Retinal pigment epithelial cell (primary cell): ENCODE measurements around the gene PTPRN2.
"Not testable (repeated sequence)": the region's sequence is repeated elsewhere in the genome, so short reads cannot be mapped to it uniquely, and the experiment has no call there.

Experiments used
- DNase-seq: peaks from one replicate; pipeline ENCODE4 v3.0.0-alpha.2; 2010; ENCODE audit warnings: low read depth
- H3K4me3 ChIP-seq: 2 replicates; pipeline ENCODE4 v1.5.1; 2011; ENCODE audit warnings: mild to moderate bottlenecking, low read length, control low read depth, moderate library complexity
- TF ChIP-seq, protein P1 (sequence below): conservative IDR thresholded peaks from 2 replicates; pipeline ENCODE4 v1.5.1; 2011; ENCODE audit warnings: low read depth, low read length, control low read depth, inconsistent platforms

PTPRN2 gene

DNA sequence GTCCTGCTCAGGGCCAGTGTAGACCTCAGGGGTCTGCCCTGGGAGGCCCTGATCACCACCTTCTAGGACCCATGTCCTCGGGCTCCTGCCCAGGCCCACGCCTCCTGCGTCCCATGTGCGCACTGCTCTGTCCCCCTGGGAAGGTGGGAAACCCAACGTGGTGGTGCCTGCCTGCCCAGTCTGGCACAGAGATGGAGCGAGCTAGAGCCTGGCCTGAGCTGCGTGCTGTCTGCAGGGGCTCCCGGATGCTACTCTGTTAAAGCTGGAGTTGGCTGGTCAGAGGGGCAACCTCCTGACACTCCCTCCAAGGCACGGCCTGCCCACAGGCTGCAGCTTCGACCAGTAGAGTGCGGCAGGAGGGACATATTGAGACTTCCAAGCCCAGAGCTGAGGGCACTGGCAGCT lies 1079.1 kb downstream of the PTPRN2 start:
- TF ChIP-seq, protein P1, sequence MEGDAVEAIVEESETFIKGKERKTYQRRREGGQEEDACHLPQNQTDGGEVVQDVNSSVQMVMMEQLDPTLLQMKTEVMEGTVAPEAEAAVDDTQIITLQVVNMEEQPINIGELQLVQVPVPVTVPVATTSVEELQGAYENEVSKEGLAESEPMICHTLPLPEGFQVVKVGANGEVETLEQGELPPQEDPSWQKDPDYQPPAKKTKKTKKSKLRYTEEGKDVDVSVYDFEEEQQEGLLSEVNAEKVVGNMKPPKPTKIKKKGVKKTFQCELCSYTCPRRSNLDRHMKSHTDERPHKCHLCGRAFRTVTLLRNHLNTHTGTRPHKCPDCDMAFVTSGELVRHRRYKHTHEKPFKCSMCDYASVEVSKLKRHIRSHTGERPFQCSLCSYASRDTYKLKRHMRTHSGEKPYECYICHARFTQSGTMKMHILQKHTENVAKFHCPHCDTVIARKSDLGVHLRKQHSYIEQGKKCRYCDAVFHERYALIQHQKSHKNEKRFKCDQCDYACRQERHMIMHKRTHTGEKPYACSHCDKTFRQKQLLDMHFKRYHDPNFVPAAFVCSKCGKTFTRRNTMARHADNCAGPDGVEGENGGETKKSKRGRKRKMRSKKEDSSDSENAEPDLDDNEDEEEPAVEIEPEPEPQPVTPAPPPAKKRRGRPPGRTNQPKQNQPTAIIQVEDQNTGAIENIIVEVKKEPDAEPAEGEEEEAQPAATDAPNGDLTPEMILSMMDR = no peak
- H3K4me3 ChIP-seq = no peak overlapping the region
- DNase-seq = no peak

DNA sequence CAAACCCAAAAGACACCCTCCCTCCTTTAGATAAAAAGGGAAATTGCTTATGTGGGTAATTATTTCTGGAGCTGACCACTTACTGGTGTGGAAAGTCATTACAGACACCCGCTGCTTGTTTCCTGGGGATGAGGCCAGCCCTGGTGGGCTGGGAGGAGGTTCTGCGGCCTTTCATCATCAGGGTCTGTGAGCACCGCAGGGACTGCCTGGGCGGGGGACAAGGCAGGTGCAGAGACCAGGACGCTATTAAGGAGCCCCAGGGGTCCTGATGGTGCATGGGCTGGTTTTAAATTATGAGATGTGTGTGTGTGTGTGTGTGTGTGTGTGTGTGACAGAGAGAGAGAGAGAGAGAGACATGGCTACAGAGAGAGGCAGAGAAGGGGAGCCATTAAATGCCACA lies 1079.6 kb downstream of the PTPRN2 start:
- DNase-seq = no peak
- TF ChIP-seq, protein P1 = no peak
- H3K4me3 ChIP-seq = no peak overlapping the region

- DNase-seq = no peak
- no peak overlapping the region for H3K4me3 ChIP-seq
- TF ChIP-seq, protein P1 = no peak
Measured at GRCh38 chr7:157506268-157506667, 1081.4 kb downstream of the PTPRN2 start.

DNA sequence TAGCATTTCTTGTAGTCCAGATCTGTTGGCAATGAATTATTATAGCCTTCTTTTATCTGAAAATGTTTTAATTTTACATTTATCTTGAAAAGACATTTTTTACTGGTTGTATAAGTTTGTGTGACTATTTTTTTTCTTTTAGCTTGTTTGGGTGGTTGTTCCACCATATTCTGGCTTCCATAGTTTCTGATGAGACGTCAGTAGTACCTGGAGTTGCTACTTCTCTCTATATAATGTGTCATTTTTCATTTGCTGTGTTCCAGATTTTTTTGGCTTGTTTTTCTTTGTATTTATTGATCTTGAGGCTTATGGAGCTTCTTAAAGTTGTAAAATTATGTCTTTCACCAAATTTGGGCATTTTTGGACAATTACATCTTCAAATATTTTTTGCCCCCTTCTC lies 1082.0 kb downstream of the PTPRN2 start:
- no peak overlapping the region for H3K4me3 ChIP-seq
- TF ChIP-seq, protein P1 = no peak
- no peak for DNase-seq

GRCh38 chr7:157503229-157503628 lies 1084.4 kb downstream of the PTPRN2 start:
- DNase-seq = no peak
- TF ChIP-seq, protein P1 = no peak
- no peak overlapping the region for H3K4me3 ChIP-seq

DNA sequence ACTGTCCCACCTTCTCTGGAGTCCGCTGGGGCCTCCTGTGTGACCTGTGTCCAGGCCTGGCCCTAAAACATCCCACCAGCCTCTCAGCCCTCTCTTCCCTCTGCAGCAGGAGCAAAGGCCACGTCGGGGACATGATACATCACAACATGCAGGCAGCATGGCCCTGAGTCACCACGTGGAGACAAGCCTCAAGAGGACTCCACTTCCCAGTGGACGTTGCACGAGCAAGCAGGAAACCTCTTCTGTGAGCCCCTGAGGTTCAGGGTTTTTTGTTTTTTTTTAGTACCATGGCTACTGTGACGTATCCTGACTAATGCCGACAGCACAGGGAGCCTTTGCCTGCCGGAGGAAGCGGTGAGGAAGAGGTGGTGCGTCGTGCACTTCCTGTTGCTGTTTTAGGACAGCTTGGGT lies 1084.9 kb downstream of the PTPRN2 start:
- DNase-seq = no peak
- TF ChIP-seq, protein P1 = no peak
- H3K4me3 ChIP-seq = no peak overlapping the region

DNA sequence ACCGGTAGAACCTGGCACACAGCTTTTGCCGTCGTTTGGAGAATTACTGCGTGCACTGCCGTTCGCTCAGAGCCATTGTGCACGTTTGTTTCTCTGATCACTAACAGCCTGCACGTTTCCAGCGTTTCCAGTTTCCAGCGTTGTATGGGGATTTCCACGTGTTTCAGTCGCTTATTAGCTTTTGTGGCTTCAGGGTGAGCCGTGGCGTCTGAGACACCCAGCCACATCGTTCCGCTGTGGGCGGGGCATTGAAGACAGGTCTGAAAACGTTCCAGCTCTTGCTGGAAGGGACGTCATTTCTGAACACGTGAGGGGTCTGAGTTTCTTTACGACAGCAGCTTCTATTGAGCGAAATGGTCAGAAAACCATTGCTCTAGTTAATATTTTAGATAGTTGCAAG lies 1086.0 kb downstream of the PTPRN2 start:
- DNase-seq = no peak
- no peak overlapping the region for H3K4me3 ChIP-seq
- TF ChIP-seq, protein P1 = no peak

- H3K4me3 ChIP-seq, DNase-seq: not testable (repeated sequence)
Measured at GRCh38 chr7:157500989-157501540, 1086.6 kb downstream of the PTPRN2 start.
